DOHH2 (cell line): ENCODE results near the gene PHYKPL.

Source experiments
- EZH2phosphoT487 ChIP-seq: fragments of 200-600 bp; sonication (generic); IDR thresholded peaks from 2 replicates; pipeline ENCODE4 v1.6.1; 2017; ENCODE audit warnings: borderline replicate concordance, mild to moderate bottlenecking, antibody characterized with exemption, low read length, moderate library complexity, mixed read lengths
- TF ChIP-seq, protein P1 (sequence below): fragments of 200-600 bp; sonication (generic); IDR thresholded peaks from one replicate; pipeline ENCODE4 v1.5.1; 2014; ENCODE audit warnings: antibody characterized with exemption, mild to moderate bottlenecking, low read depth, low read length; ENCODE audit not compliant: poor library complexity, severe bottlenecking

DNA sequence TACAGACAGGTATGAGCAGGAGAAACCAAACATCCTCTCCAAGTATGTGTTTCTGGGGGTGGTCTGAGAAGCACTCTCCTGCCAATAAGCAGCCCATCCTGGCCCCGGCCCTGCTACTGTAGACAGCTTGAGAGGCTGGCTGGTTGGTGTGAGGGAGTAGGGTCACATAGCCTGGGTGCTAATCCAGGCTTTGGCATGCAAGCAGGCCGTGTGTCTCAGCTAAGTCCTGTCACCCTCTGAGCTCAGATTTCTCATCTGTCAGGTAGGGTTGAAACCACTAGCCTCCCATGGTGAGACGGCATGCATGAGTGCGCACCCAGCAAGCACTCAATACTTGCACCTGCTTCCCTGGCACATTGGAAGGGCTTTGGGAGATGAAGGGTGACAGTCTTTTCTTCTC lies 49.8 kb upstream of the PHYKPL start:
- TF ChIP-seq, protein P1, sequence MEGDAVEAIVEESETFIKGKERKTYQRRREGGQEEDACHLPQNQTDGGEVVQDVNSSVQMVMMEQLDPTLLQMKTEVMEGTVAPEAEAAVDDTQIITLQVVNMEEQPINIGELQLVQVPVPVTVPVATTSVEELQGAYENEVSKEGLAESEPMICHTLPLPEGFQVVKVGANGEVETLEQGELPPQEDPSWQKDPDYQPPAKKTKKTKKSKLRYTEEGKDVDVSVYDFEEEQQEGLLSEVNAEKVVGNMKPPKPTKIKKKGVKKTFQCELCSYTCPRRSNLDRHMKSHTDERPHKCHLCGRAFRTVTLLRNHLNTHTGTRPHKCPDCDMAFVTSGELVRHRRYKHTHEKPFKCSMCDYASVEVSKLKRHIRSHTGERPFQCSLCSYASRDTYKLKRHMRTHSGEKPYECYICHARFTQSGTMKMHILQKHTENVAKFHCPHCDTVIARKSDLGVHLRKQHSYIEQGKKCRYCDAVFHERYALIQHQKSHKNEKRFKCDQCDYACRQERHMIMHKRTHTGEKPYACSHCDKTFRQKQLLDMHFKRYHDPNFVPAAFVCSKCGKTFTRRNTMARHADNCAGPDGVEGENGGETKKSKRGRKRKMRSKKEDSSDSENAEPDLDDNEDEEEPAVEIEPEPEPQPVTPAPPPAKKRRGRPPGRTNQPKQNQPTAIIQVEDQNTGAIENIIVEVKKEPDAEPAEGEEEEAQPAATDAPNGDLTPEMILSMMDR, result no peak
- TF ChIP-seq EZH2phosphoT487, result no peak
